Endothelial cell (in vitro differentiated cells): ENCODE measurements around the gene CDKL2. TPM values are rescaled to one million over a fixed set of nuclear protein-coding genes. Genes with fewer than 3 reads are reported as not detected.

ENCODE experiments used
- DNase-seq: peaks from one replicate; pipeline ENCODE4 v3.0.0; 2021; ENCODE audit warnings: low spot score
- H3K27ac Mint-ChIP-seq: one replicate; pipeline ENCODE4 v1.8.0; 2021; ENCODE audit warnings: mixed read lengths, inconsistent platforms; ENCODE audit not compliant: unreplicated experiment
- H3K27me3 Mint-ChIP-seq: one replicate; pipeline ENCODE4 v1.8.0; 2021; ENCODE audit warnings: mild to moderate bottlenecking, moderate library complexity, mixed read lengths, inconsistent platforms; ENCODE audit not compliant: unreplicated experiment
- H3K36me3 Mint-ChIP-seq: one replicate; pipeline ENCODE4 v1.8.0; 2021; ENCODE audit warnings: mild to moderate bottlenecking, low read depth, mixed read lengths, inconsistent platforms; ENCODE audit not compliant: unreplicated experiment
- H3K4me1 Mint-ChIP-seq: one replicate; pipeline ENCODE4 v1.8.0; 2021; ENCODE audit warnings: mild to moderate bottlenecking, mixed read lengths, inconsistent platforms; ENCODE audit not compliant: unreplicated experiment
- H3K4me3 Mint-ChIP-seq: one replicate; pipeline ENCODE4 v1.8.0; 2021; ENCODE audit warnings: mild to moderate bottlenecking, mixed read lengths, inconsistent platforms; ENCODE audit not compliant: unreplicated experiment
- H3K9me3 Mint-ChIP-seq: one replicate; pipeline ENCODE4 v1.8.0; 2021; ENCODE audit warnings: mixed read lengths, inconsistent platforms; ENCODE audit not compliant: unreplicated experiment
- total RNA-seq: library from RNA; stranded (reverse); fragmentation: NEBNext Ultra II Directional; extraction: Animal tissue kit (Norgen Biotek cat#: 25700); gene quantifications from one replicate; pipeline ENCODE4 v1.2.1, GENCODE V29; 2021; ENCODE audit not compliant: unreplicated experiment
- TF ChIP-seq, protein P1 (sequence below): fragments of 200-600 bp; sonication (generic); IDR thresholded peaks from one replicate; pipeline ENCODE4 v1.5.0; 2021; ENCODE audit warnings: antibody characterized with exemption; ENCODE audit not compliant: unreplicated experiment

Gene CDKL2
- total RNA-seq, 1 donor from 2014 or later = 0.82 TPM

DNA sequence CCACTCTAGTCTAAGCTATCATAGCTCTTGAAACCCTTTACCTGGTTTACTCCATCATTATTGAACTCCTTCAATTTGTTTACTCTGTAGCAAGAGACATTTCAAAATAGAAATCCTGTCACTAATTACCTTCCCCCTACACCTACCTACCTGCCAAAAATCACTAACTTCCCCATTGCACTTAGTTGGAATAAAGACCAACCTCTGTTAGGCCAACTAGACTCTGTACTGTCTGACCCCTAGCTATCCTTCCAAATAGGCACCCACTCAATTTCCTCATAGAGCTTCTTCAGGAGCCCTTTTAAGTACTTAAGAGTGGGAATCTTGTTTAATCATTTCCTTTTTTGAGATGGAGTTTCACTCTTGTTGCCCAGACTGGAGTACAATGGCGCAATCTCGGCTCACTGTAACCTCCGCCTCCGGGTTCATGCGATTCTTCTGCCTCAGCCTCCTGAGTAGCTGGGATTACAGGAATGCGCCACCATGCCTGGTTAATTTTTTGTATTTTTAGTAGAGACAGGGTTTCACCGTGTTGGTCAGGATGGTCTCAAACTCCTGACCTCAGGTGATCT lies 8.9 kb upstream of the CDKL2 start:
- Mint-ChIP-seq H3K9me3 (no peaks in the 10 kb centered on the region), H3K4me3 (no peak overlapping the region), H3K4me1 (no peaks in the 10 kb centered on the region), H3K36me3 (peaks cover 4% of the 10 kb centered on the region), H3K27ac (no peak overlapping the region), H3K27me3 (peaks cover 2% of the 10 kb centered on the region)
- TF ChIP-seq, protein P1, sequence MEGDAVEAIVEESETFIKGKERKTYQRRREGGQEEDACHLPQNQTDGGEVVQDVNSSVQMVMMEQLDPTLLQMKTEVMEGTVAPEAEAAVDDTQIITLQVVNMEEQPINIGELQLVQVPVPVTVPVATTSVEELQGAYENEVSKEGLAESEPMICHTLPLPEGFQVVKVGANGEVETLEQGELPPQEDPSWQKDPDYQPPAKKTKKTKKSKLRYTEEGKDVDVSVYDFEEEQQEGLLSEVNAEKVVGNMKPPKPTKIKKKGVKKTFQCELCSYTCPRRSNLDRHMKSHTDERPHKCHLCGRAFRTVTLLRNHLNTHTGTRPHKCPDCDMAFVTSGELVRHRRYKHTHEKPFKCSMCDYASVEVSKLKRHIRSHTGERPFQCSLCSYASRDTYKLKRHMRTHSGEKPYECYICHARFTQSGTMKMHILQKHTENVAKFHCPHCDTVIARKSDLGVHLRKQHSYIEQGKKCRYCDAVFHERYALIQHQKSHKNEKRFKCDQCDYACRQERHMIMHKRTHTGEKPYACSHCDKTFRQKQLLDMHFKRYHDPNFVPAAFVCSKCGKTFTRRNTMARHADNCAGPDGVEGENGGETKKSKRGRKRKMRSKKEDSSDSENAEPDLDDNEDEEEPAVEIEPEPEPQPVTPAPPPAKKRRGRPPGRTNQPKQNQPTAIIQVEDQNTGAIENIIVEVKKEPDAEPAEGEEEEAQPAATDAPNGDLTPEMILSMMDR = no peak
- DNase-seq = no peak

DNA sequence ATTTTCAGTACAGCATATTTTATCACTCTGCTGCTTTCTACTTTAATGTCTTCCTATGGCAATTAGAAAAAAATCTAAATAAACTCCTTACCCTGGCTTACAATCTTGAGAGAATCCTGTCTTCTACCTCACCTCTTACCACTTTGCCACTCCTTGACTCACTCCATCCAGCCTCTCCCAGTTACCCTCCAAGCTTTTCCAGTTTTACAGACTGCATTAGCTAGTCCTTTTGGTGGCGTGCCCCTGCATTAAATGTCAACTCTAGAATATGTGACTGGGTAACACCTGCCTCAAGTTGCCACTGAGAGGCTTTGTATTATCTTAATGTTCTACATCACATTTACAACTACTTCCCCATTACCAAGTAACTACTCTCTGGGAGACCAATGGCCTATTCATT lies 7.5 kb upstream of the CDKL2 start:
- Mint-ChIP-seq H3K4me3 (no peak overlapping the region), H3K4me1 (no peaks in the 10 kb centered on the region), H3K9me3 (no peaks in the 10 kb centered on the region), H3K27ac (no peak overlapping the region), H3K27me3 (peaks cover 2% of the 10 kb centered on the region), H3K36me3 (no peaks in the 10 kb centered on the region)
- TF ChIP-seq, protein P1 = no peak
- no peak for DNase-seq

DNA sequence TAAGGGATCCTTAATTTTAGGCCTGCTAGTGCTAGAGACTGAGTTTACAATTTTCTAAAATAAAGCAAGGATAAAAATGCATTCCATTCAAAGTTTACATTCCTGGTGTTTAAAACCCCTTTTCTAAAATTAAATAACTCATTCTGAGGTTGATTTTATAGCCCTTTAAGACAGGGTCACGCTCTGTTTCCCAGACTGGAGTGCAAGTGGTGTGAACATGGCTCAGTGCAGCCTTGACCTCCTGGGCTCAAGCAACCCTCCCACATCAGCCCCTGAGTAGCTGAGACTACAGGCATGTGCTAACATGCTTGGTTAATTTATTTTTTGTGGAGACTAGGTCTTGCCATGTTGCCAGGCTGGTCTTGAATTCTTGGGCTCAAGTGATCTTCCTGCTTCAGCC lies 6.8 kb upstream of the CDKL2 start:
- DNase-seq = no peak
- H3K27ac Mint-ChIP-seq = no peak overlapping the region
- peaks cover 2% of the 10 kb centered on the region for H3K27me3 Mint-ChIP-seq
- H3K4me1 Mint-ChIP-seq = no peaks in the 10 kb centered on the region
- H3K9me3 Mint-ChIP-seq = no peaks in the 10 kb centered on the region
- H3K36me3 Mint-ChIP-seq = no peaks in the 10 kb centered on the region
- TF ChIP-seq, protein P1 = no peak
- no peak overlapping the region for H3K4me3 Mint-ChIP-seq

DNA sequence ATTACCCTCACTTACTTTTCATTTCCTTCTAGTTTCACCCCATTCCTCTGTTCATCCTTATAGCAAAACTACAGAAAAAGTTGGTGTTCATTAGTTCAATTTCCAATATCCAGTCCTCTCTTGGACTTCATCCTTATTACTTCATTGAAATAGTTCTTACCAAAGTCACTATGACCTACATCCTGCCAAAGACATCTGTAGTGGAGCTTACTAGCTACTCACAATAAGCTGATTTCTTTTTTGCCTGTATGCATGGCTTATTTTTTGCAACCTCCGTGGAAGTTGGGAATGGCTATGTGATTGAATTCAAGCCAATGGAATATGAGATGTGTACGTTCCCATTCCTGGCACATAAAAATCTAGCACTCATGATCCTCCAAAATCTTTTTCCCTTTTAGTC lies 4.6 kb upstream of the CDKL2 start:
- no peak for DNase-seq
- H3K27ac Mint-ChIP-seq = no peak overlapping the region
- TF ChIP-seq, protein P1 = no peak

DNA sequence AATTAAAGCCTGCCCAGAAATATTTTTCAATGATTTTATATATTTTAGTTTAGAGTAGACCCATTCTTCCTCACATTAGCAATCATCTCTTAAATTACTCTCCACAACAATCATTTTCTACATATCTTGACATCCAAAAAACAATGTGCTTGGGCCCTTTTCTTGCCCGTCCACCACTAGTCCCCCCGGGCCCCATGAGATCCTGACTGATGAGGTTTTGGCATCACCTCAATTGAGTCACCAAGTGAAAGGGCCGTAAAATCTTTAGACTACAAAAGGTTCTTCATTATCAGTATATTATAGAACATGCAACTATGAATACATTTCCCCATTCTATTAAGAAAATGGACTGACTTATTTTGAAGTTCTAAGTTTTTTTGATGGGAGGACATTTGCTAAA lies 4.0 kb upstream of the CDKL2 start:
- H3K4me1 Mint-ChIP-seq = peaks cover 4% of the 10 kb centered on the region

More for the DNA sequence above, 4.6 kb upstream of the CDKL2 start:
- Mint-ChIP-seq H3K4me1 (peaks cover 4% of the 10 kb centered on the region), H3K27me3 (peaks cover 1% of the 10 kb centered on the region), H3K36me3 (no peaks in the 10 kb centered on the region), H3K4me3 (no peak overlapping the region), H3K9me3 (no peaks in the 10 kb centered on the region)

More for the DNA sequence above, 4.0 kb upstream of the CDKL2 start:
- no peak overlapping the region for H3K27ac Mint-ChIP-seq
- DNase-seq = no peak
- H3K36me3 Mint-ChIP-seq = no peaks in the 10 kb centered on the region
- TF ChIP-seq, protein P1 = no peak
- H3K4me3 Mint-ChIP-seq = no peak overlapping the region
- no peaks in the 10 kb centered on the region for H3K9me3 Mint-ChIP-seq
- peaks cover 1% of the 10 kb centered on the region for H3K27me3 Mint-ChIP-seq
